Fibroblast of the aortic adventitia (primary cell): ENCODE results near the gene RASSF6. TPM values are rescaled to one million over a fixed set of nuclear protein-coding genes. Genes with fewer than 3 reads are reported as not detected.
"Not testable (repeated sequence)": the region's sequence is repeated elsewhere in the genome, so short reads cannot be mapped to it uniquely, and the experiment has no call there.

Experiments used
- DNase-seq: peaks from one replicate; pipeline ENCODE4 v3.0.0-alpha.2; 2010; ENCODE audit warnings: low read depth
- H3K4me3 ChIP-seq: 2 replicates; pipeline ENCODE4 v1.5.1; 2011; ENCODE audit warnings: low read depth, mild to moderate bottlenecking, control low read depth, low read length, moderate library complexity
- total RNA-seq: library from RNA; depleted of rRNA; stranded (reverse); fragments of >200 nt; gene quantifications from 2 replicates; pipeline ENCODE4 v1.2.3, GENCODE V29; 2012; ENCODE audit warnings: low replicate concordance
- TF ChIP-seq, protein P1 (sequence below): IDR thresholded peaks from 2 replicates; pipeline ENCODE4 v1.5.1; 2011; ENCODE audit warnings: mild to moderate bottlenecking, low read length, control low read depth, inconsistent platforms; ENCODE audit not compliant: insufficient read depth

The RASSF6 gene
- total RNA-seq, 1 donor = not detected

DNA sequence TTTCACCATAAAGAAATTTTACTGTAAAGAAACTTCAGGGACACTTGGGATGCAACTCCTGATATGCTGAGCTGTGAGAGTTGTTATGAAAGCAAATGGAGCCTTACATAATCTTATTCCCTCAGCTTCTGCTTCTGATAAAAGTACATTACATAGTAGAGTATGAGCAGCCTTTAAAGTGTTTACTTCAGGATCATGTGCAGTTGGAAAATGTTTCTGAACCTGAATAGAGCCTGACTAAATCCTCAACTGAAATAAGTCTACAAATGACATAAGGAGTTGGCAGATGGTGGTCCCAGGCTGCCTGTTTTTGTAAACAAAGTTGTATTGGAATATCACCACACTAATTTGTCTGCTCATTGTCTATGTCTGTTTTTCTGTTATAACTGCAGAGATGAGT, 19.3 kb downstream of the RASSF6 start:
- TF ChIP-seq, protein P1, sequence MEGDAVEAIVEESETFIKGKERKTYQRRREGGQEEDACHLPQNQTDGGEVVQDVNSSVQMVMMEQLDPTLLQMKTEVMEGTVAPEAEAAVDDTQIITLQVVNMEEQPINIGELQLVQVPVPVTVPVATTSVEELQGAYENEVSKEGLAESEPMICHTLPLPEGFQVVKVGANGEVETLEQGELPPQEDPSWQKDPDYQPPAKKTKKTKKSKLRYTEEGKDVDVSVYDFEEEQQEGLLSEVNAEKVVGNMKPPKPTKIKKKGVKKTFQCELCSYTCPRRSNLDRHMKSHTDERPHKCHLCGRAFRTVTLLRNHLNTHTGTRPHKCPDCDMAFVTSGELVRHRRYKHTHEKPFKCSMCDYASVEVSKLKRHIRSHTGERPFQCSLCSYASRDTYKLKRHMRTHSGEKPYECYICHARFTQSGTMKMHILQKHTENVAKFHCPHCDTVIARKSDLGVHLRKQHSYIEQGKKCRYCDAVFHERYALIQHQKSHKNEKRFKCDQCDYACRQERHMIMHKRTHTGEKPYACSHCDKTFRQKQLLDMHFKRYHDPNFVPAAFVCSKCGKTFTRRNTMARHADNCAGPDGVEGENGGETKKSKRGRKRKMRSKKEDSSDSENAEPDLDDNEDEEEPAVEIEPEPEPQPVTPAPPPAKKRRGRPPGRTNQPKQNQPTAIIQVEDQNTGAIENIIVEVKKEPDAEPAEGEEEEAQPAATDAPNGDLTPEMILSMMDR = no peak
- H3K4me3 ChIP-seq = no peak overlapping the region
- DNase-seq = peak; percentile 51

DNA sequence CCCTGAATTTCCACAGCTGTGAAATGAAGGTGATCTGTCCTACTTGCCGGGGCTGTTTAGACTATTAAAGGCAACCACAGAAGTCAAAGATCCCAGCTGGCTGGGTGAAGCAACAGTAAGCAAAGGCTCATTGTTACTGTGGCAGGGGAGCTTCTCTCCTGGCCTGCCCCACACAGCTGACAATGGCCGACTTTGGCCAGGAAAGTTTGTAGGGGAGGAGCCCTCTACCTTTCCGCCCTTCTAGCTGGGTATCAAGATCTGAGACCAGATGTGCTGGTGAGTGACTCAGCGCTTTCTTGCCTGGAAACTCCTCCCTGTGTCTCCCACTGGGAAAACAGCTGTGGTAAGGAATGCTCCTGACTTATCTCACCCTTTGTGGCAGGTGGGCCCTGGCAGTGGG, 21.1 kb downstream of the RASSF6 start:
- TF ChIP-seq, protein P1 = no peak
- DNase-seq = peak; percentile 74

GRCh38 chr4:73597594-73597993, 22.6 kb downstream of the RASSF6 start:
- TF ChIP-seq, protein P1 = no peak
- no peak for DNase-seq
- no peak overlapping the region for H3K4me3 ChIP-seq

More for the DNA sequence above, 21.1 kb downstream of the RASSF6 start:
- H3K4me3 ChIP-seq = no peak overlapping the region

GRCh38 chr4:73597183-73597582, 23.1 kb downstream of the RASSF6 start:
- not testable (repeated sequence) for DNase-seq, H3K4me3 ChIP-seq

DNA sequence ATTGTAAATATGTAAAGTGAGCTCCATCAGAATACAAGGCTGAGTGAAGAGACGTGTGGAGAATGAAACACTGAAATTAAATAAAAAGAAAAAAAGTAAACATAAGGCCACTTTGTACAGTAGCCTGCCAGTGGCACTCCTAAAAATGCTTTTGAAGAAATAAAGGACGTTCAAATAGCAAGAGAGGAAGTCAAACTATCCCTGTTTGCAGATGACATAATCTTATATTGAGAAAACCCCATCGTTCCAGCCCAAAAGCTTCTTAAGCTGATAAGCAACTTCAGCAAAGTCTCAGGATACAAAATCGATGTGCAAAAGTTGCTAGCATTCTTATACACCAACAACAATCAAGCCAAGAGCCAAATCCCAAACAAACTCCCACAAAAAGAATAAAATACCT, 24.2 kb downstream of the RASSF6 start:
- TF ChIP-seq, protein P1 = no peak
- DNase-seq = no peak

GRCh38 chr4:73593631-73594241, 26.5 kb downstream of the RASSF6 start:
- DNase-seq = peak; percentile 66
- TF ChIP-seq, protein P1 = peak; percentile 71
- no peak overlapping the region for H3K4me3 ChIP-seq

More for the DNA sequence above, 24.2 kb downstream of the RASSF6 start:
- H3K4me3 ChIP-seq = no peak overlapping the region

DNA sequence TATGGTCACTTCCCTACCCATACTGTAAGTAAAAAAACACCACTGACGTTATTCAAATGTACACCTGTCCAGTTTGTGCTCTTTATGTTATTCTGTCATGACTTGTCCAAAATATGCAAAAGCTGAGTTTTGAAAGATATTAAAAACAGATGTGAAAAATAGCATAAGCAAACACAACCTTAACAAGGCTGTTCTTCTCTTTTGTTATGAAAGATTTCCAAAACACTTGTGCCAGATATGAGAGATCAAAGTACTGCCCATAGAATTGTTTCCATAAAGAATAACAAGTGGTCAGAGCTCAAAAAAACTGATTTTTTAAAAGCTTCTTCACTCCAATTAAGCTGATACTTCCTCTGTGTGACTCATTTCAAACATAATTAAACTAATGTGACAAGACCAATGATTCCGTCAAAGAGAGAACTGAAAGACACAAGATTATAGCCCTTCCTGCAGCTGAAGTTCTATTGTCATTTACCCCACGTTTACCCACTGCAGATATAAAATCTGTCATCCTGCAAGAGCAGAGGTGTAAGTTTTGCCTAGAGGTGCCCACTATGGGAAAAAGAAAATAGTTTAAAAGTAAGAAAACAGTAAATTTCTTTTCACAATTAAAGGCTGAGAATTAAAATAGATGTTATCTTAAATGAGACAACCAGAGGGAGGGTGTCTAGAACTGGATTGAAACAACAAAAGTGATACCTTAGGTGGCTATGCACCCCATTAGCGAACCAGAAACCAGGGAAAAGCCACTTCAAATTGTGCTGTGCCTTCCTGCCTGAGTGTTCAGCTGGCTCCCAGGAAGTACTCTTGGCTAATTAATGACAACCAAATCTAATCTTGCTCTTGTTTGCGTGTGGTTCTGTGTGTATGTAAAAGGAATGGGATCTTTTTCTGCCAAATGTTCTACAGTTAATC, 30.1 kb downstream of the RASSF6 start:
- TF ChIP-seq, protein P1 = no peak
- H3K4me3 ChIP-seq = no peak overlapping the region
- peak; percentile 44 for DNase-seq
